ENCODE results near the gene DDX41.

The DDX41 gene

DNA sequence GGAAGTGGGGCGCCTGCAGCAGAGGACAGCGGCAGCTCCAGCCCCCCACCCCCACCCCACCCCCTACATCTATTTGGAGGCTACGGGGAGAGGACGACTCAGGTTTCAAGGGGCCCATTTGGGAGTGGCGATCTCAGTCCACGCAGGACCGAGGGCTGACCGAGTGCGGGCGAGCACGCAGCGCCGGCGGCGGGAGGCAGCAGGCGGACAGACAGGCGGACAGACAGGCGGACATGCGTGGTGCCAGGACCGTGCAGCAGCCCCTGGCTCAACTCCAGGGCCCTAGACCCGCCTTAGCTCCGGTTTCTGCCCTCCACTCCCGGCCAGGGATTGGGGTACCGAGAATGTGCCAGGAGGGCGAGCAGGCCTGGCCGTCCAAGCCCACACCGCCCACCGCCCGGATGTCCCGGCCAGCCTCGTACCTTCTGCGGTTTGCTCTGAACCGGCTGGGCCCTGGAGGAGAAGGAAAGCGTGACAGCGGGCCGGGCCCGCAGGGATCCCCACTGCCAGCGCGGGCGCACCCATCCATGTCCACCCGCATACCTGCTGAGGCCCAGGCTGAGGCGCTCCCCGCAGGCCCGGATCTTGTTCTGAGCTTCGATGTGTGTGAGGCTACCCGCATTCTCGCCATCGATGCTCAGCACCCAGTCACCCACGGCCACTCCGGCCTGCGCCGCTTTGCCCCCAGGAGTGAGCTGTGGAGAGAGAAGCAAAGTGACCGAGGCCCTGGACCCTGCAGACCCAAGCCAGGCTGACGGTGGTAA lies 24.6 kb downstream of the DDX41 start:
- Histone ChIP-seq H4K20me1 (ENCODE audit: insufficient read depth, low read length) (no peaks in the 10 kb centered on the region), H3K4me1 (ENCODE audit: low read length) (peaks cover 11% of the 10 kb centered on the region), H3K4me2 (ENCODE audit: low read depth, low read length) (no peak overlapping the region)

DNA sequence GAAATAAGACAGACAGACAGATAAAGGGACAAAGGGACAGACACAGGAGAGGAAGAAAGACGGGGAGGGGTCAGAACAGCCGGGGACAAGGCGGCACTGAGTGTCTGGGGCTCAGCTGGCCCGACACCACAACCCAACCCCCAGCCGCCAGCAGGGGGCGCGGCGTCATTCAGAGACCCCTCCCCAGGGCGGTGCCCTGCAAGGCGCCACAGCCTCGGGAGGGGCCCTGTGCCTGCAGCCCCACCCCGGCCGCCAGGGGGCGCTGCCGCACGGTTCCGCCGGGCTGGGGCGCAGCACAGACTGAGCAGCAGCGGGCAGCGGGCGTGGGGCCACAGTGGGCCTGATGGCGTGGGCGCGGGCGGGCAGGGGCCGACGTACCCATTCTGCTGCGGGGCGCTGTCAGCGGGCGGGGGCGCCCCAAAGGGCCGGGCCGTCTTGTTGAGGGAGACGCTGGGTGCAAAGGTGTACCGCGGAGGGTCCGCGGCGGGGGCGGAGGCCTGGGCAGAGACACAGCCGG lies 25.3 kb downstream of the DDX41 start:
- no peak overlapping the region for H3K9ac ChIP-seq (ENCODE audit: low read length)
- TF ChIP-seq EZH2phosphoT487 (IDR thresholded peaks at IDR 0.05; ENCODE audit: low read length), result no peak
- TF ChIP-seq, protein P1, sequence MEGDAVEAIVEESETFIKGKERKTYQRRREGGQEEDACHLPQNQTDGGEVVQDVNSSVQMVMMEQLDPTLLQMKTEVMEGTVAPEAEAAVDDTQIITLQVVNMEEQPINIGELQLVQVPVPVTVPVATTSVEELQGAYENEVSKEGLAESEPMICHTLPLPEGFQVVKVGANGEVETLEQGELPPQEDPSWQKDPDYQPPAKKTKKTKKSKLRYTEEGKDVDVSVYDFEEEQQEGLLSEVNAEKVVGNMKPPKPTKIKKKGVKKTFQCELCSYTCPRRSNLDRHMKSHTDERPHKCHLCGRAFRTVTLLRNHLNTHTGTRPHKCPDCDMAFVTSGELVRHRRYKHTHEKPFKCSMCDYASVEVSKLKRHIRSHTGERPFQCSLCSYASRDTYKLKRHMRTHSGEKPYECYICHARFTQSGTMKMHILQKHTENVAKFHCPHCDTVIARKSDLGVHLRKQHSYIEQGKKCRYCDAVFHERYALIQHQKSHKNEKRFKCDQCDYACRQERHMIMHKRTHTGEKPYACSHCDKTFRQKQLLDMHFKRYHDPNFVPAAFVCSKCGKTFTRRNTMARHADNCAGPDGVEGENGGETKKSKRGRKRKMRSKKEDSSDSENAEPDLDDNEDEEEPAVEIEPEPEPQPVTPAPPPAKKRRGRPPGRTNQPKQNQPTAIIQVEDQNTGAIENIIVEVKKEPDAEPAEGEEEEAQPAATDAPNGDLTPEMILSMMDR (IDR thresholded peaks at IDR 0.05; ENCODE audit: low read length), result peak; percentile 84
- H3K9me2 ChIP-seq (replicated peaks; ENCODE audit: insufficient read depth, low read length), result no peaks in the 10 kb centered on the region
- H3F3A ChIP-seq (ENCODE audit: insufficient read depth, low read length), result peaks cover 6% of the 10 kb centered on the region
- no peaks in the 10 kb centered on the region for H3K79me2 ChIP-seq (ENCODE audit: low read length)
- no peak overlapping the region for H3K4me2 ChIP-seq (ENCODE audit: low read depth, low read length)
- DNase-seq, result peak; percentile 78
- no peaks in the 10 kb centered on the region for H4K20me1 ChIP-seq (ENCODE audit: insufficient read depth, low read length)
- H3K9me3 ChIP-seq (replicated peaks; ENCODE audit: insufficient read depth, low read length), result no peaks in the 10 kb centered on the region
- H3K4me1 ChIP-seq (ENCODE audit: low read length), result peaks cover 11% of the 10 kb centered on the region
- no peak overlapping the region for H3K27ac ChIP-seq (ENCODE audit: low read length)
- no peak overlapping the region for H2AFZ ChIP-seq (ENCODE audit: low read length)
- H3K4me3 ChIP-seq (ENCODE audit: low read length), result no peak overlapping the region
- no peaks in the 10 kb centered on the region for H3K36me3 ChIP-seq (replicated peaks; ENCODE audit: insufficient read depth, low read length)
- no peaks in the 10 kb centered on the region for H3K27me3 ChIP-seq (replicated peaks; ENCODE audit: insufficient read depth, low read length)

More for the DNA sequence above, 24.6 kb downstream of the DDX41 start:
- H3K27ac ChIP-seq (ENCODE audit: low read length), result no peak overlapping the region
- TF ChIP-seq EZH2 (optimal IDR thresholded peaks at IDR 0.05; ENCODE audit: low read depth, low read length) (no peak), EZH2phosphoT487 (IDR thresholded peaks at IDR 0.05; ENCODE audit: low read length) (no peak)
- TF ChIP-seq, protein P1 (IDR thresholded peaks at IDR 0.05; ENCODE audit: low read length), result no peak
- H3K79me2 ChIP-seq (ENCODE audit: low read length), result no peaks in the 10 kb centered on the region
- no peak overlapping the region for H2AFZ ChIP-seq (ENCODE audit: low read length)
- H3K9me2 ChIP-seq (replicated peaks; ENCODE audit: insufficient read depth, low read length), result no peaks in the 10 kb centered on the region
- H3K9ac ChIP-seq (ENCODE audit: low read length), result no peak overlapping the region
- no peaks in the 10 kb centered on the region for H3K36me3 ChIP-seq (replicated peaks; ENCODE audit: insufficient read depth, low read length)
- DNase-seq, result no peak
- H3F3A ChIP-seq (ENCODE audit: insufficient read depth, low read length), result peaks cover 6% of the 10 kb centered on the region
- no peaks in the 10 kb centered on the region for H3K27me3 ChIP-seq (replicated peaks; ENCODE audit: insufficient read depth, low read length)
- no peak overlapping the region for H3K4me3 ChIP-seq (ENCODE audit: low read length)
- no peaks in the 10 kb centered on the region for H3K9me3 ChIP-seq (replicated peaks; ENCODE audit: insufficient read depth, low read length)

DNA sequence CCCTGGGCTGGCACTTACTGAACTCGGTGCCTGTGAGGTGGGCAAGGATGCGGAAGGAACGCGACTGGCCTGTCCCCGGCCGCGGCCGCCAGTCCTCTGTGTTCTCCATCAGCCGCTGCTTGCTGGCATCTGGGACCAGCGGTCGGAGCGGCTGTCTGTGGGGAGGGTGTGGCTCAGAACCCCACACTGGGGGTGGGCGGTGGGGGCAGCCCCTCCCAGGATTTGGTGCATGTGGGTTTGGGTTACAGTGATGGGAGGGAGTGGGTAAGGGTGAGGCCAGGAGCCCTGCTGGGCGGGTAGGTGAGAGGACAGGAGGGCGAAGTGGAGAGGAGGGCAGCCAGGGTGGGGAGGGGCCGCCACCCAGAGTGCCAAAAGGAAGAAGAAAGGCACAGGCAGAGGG lies 25.8 kb downstream of the DDX41 start:
- Histone ChIP-seq H3K9me2 (replicated peaks; ENCODE audit: insufficient read depth, low read length) (no peaks in the 10 kb centered on the region), H2AFZ (ENCODE audit: low read length) (no peak overlapping the region), H3F3A (ENCODE audit: insufficient read depth, low read length) (peaks cover 6% of the 10 kb centered on the region), H3K27ac (ENCODE audit: low read length) (no peak overlapping the region), H3K36me3 (replicated peaks; ENCODE audit: insufficient read depth, low read length) (no peaks in the 10 kb centered on the region), H3K9me3 (replicated peaks; ENCODE audit: insufficient read depth, low read length) (no peaks in the 10 kb centered on the region), H3K4me1 (ENCODE audit: low read length) (peaks cover 11% of the 10 kb centered on the region), H4K20me1 (ENCODE audit: insufficient read depth, low read length) (no peaks in the 10 kb centered on the region), H3K4me3 (ENCODE audit: low read length) (no peak overlapping the region), H3K9ac (ENCODE audit: low read length) (no peak overlapping the region), H3K27me3 (replicated peaks; ENCODE audit: insufficient read depth, low read length) (no peaks in the 10 kb centered on the region), H3K4me2 (ENCODE audit: low read depth, low read length) (no peak overlapping the region), H3K79me2 (ENCODE audit: low read length) (no peaks in the 10 kb centered on the region)
- DNase-seq, result no peak
- TF ChIP-seq EZH2 (optimal IDR thresholded peaks at IDR 0.05; ENCODE audit: low read depth, low read length) (no peak), EZH2phosphoT487 (IDR thresholded peaks at IDR 0.05; ENCODE audit: low read length) (no peak)
- TF ChIP-seq, protein P1 (IDR thresholded peaks at IDR 0.05; ENCODE audit: low read length), result no peak

All from MM.1S (cell line).